ENCODE data around the gene E2F4.
A peak's percentile ranks its signal among the peaks of the same experiment; 100 is the strongest.

E2F4 gene

GRCh38 chr16:67191995-67192681 is at the start of gene E2F4:
E2F4 (plus strand) TSS chr16:67192155; CDS start chr16:67192228, 73 bp downstream.
- DNase-seq = peak; percentile 98

- no peak for DNase-seq
Measured at GRCh38 chr16:67142342-67142741, 49.6 kb upstream of the E2F4 start.

GRCh38 chr16:67144943-67145342 is 47.0 kb upstream of the E2F4 start:
- DNase-seq = no peak

DNA sequence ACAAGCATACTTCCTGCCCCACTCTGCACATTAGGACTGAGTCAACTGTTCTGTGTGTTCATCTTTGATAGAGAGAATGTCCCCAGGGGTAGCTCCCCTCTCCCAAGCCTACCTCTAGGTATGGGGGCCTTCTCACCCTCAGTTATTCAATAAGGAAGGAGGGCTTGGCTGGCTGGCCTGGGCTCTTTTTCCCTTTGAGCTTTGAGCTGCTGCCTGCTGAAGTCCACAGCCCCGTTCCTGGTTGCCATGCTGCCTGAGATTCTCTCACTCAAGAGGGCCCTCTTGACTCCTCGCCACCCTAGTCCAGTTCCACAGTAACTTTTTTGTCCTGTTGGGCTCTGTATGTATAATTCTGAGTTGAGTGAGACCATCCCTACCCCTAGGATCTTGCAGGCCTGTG is 46.2 kb upstream of the E2F4 start:
- no peak for DNase-seq

- DNase-seq = no peak
Measured at GRCh38 chr16:67146523-67147357, 45.2 kb upstream of the E2F4 start.

GRCh38 chr16:67147437-67148140 is 44.4 kb upstream of the E2F4 start:
- no peak for DNase-seq

DNA sequence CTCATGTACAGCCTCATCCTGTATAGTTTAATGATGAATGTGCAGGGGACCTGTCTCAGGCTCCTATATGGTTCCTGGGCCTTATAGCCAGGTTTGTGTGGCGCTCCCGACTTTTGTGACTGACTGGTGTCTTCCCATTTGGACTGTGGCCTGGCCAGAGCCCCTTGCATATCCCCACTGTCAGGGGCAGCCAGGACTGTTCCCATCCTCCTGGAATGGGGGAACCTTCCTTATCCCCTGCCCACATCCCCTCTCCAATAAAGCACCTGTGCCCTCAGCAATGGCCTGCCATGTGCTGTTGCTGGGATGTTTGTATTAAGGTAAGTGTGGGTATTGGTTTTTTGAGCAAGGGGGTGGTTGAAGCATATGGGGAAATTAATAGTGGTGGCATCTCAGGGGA is 43.7 kb upstream of the E2F4 start:
- no peak for DNase-seq

- DNase-seq = no peak
Measured at GRCh38 chr16:67148656-67149275, 43.2 kb upstream of the E2F4 start.

DNA sequence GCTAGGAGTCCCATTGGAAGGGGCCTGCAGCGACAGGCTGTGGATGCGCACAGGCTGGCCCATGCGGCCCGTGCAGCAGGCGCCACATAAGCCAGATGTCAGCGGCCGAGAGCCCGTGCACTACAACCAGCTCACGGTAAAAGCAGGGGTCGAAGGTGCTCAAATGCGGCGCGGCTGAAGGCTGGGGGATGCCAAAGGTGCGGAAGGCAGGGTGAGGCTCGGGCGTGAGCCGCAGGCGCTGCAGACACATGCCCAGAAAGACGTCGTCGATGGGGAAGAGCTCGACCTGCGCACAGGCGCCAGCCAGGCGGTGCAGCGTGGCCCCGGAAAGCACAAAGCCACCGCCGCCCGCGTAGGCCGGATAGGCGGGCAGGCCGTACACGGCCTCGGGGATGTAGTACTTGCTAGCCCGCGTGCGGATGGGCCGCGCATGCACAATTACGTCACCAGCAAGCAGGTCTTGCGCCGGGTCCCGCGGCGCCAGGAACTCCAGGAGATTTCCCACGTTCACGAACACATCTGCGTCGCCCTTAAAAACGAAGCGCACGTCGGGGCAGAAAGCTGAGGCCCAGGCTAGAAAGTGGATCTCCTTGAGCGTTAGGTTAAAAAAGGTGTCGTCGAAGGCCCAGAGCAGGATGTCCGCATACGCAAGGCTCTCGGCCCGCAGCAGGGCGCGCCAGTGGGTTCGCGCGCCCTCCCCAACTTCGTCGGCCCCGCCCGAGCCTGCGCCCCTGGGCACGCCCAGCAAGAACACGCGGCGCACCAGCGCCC is 42.5 kb upstream of the E2F4 start:
- no peak for DNase-seq

DNA sequence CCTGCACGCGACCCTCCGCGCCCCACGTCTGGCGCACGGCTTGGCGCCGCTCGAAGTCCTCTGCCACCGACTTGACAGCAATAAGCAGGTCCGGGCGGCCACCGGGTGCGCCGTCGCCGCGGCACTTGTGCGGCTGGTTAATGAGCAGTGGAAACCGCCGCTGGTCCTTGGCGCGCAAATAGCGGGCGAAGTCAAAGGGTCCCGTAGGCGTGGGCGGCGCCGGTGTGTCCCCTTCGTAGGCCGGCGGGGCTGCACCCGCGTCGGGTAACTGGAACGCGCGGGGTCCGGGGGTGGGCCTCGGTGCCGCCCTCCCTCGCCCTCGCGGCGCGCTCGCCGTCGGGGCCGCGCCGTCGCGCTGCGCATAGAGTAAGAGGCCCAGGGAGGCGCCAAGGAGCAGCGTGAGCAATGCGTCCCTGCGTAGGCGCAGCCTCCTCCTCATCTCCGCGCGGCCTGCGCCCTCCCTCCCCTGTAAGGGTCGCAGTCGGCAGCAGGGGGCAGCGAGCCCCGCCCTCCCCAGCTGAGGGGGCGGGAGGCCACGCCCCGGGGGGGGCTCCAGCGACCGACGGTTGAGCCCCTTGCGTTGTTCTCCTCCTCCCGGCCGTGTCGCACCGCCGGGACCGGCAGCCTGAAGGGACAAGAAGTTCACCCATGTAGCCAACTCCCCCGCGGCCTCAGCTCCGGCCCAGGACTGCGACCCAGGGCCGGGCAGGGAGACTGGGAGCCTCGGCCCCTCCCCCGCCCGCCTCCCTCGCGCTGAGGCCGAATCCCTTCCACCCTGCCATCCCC is 41.7 kb upstream of the E2F4 start:
- peak; percentile 58 for DNase-seq

DNA sequence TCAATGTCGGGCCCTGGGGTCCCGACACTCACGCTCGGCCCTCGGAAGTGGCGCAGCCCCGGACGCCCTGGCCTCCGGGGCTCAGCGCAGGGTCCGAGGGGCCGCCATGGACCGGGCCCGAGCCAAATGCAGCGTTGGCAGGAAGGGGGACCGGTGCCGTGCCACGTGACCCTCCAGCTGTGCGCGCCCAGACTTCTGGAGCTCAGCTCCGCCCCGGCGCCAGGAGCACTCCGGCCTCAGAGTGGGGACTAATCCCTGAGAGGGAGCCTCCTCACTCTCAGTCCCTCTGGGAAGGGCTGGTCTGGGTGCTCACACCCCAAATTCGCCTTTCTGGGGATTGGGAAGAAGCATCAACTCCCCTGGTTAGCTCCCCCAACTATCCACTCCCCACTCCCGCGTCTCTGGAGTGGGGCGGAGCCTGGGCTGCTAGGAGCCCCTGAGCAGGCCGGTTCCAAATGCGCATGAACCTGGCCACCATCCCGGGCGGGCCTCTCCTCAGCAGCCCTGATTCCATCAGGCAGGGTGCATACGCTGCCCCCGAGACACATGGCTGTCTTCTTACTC is 41.0 kb upstream of the E2F4 start, which contains the start of gene B3GNT9:
TSS of gene B3GNT9 (minus strand) at position 166 of the 564 bp plus-strand sequence. CDS start 513 bp downstream, outside the sequence.
- DNase-seq = peak; percentile 80

- DNase-seq = no peak
Measured at GRCh38 chr16:67151431-67152097, 40.4 kb upstream of the E2F4 start.

DNA sequence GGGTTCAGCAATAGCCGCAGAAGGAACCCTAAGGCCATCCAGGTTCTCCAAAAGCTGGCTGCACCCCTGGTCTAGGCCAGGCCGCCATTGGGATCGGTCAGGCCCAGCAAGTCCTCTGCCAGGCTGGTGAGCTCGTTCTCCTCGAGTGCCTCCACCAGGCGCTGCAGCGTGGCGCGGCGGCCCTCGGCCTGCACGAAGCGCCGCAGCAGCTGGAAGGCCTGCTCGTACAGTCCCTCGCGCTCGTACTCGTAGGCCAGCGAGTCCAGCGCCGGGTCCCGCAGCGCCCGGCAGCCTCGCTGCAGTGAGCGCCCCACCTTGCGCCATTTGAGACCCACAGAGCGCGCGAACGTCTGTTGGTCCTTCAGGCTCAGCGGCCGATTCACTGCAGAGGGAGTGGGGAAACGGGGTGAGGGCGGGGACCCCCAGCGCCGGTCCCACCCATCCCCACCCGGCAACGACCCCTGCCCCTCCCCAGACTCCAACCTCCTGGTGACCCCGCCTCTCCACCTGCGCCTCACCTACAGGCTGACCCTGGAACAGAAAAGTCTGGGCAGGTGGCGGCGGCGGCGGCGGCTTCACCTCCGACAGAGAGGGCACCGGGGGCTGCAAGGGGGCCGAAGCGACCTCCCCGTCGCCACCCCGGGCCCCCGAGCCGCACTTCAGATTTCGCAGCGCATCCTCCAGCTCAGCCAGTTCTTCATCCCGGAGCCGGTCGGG is 37.2 kb upstream of the E2F4 start:
- no peak for DNase-seq

DNA sequence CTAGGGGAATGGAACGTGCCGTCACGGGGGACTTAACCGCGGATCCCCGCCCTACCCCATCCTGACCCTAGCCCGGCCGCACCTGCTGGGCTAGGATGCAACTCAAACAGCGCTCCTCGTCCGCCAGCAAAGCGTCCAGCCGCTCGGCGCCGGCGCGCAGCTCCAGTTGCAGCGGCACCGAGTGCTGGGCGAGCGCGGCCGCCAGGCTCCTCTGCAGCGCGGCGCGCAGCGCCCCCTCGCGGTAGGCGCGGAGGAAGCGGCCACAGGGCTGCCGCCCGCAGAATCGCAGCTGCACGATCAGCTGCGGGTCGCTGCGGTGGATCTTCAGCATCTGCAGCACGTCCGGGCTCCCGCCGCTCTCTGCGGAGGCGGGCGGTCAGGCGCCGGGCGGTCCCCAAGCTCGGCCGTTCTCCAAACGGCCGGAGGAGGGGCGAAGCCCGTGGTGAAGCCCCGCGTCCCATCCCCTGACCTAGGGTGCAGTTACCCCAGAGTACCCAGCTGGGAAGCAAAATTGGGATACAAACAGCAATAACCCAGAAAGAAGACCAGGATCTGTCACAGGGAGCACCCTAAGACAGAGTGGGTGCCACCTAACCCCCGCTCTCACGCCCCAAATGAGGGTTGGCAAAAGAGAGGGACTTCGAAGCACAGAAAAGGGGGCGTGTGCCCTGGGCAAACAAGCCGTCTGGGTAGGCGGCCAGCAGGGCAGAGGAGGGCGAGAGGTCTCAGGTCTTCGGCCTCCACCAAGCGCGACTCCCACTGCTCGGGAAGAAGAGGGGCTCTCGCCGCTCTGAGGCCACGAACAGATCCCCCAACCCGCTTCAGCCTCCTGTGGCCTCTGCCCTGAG is 36.4 kb upstream of the E2F4 start:
- peak; percentile 89 for DNase-seq

- no peak for DNase-seq
Measured at GRCh38 chr16:67156143-67156844, 35.7 kb upstream of the E2F4 start.

- no peak for DNase-seq
Measured at GRCh38 chr16:67157106-67157748, 34.7 kb upstream of the E2F4 start.

- peak; percentile 62 for DNase-seq
Measured at GRCh38 chr16:67157892-67158635, 33.9 kb upstream of the E2F4 start.

Data from RPMI8226 (cell line).